IPS-18a (cell line): ENCODE results near the gene ZDHHC13.

Source experiments
- H3K27ac ChIP-seq: one replicate; pipeline ENCODE4 v1.5.1; 2013; ENCODE audit warnings: low read length
- H3K27me3 ChIP-seq: one replicate; pipeline ENCODE4 v1.6.1; 2013; ENCODE audit warnings: mild to moderate bottlenecking, low read length; ENCODE audit not compliant: control insufficient read depth, insufficient read depth
- H3K36me3 ChIP-seq: one replicate; pipeline ENCODE4 v1.6.1; 2013; ENCODE audit warnings: low read depth, low read length; ENCODE audit not compliant: control insufficient read depth
- H3K4me1 ChIP-seq: one replicate; pipeline ENCODE4 v1.6.1; 2013; ENCODE audit warnings: low read depth, low read length; ENCODE audit not compliant: control insufficient read depth
- H3K4me3 ChIP-seq: one replicate; pipeline ENCODE4 v1.5.1; 2013; ENCODE audit warnings: low read length
- H3K9ac ChIP-seq: one replicate; pipeline ENCODE4 v1.6.1; 2013; ENCODE audit warnings: mild to moderate bottlenecking, low read length, moderate library complexity
- H3K9me3 ChIP-seq: one replicate; pipeline ENCODE4 v1.6.1; 2013; ENCODE audit warnings: low read depth, low read length; ENCODE audit not compliant: control insufficient read depth

The ZDHHC13 gene

DNA sequence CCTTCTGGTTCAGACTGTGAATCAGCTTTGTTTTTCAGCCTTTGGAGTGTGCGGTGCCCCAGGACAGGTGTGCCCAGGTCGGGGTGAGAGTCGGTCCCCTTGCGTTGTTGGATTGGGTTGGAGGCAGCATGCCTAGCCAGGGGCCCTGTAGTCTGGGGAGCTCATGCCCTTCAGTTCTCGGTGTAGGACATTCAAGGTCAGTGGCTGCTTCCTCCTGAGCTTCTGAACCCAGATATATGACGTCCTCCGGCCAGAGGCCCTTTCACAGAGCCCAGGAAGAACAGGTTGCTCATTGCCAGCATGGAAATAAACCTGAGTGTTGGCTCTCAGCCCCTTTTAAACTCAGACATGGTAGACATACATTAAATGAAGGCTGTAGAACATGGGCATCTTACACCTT is 82.1 kb downstream of the ZDHHC13 start:
- no peak overlapping the region for H3K9ac ChIP-seq
- H3K9me3 ChIP-seq, result no peaks in the 10 kb centered on the region
- H3K27ac ChIP-seq, result no peak overlapping the region
- no peaks in the 10 kb centered on the region for H3K36me3 ChIP-seq
- no peaks in the 10 kb centered on the region for H3K27me3 ChIP-seq
- no peak overlapping the region for H3K4me3 ChIP-seq
- no peaks in the 10 kb centered on the region for H3K4me1 ChIP-seq

DNA sequence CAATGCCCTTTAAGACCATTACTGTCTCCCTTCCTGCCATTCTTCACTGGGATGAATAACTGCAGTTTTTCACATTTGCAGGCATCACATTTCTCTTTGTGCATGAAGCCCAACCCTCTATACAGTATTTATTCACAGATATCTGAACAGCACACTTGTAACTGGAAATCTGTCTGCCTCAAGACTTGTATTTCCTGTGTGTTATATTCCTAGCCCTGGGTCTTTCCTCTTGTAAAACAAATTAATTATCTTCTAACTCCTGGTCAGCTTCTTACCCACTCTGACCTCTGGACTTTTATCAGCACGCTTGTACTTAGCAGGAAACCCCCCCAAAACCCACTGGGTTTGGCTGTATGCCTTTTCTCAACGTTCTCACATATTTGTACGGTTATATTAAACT is 82.8 kb downstream of the ZDHHC13 start:
- no peaks in the 10 kb centered on the region for H3K27me3 ChIP-seq
- H3K9me3 ChIP-seq, result no peaks in the 10 kb centered on the region
- H3K9ac ChIP-seq, result no peak overlapping the region
- H3K27ac ChIP-seq, result no peak overlapping the region
- H3K36me3 ChIP-seq, result no peaks in the 10 kb centered on the region
- no peak overlapping the region for H3K4me3 ChIP-seq
- no peaks in the 10 kb centered on the region for H3K4me1 ChIP-seq

DNA sequence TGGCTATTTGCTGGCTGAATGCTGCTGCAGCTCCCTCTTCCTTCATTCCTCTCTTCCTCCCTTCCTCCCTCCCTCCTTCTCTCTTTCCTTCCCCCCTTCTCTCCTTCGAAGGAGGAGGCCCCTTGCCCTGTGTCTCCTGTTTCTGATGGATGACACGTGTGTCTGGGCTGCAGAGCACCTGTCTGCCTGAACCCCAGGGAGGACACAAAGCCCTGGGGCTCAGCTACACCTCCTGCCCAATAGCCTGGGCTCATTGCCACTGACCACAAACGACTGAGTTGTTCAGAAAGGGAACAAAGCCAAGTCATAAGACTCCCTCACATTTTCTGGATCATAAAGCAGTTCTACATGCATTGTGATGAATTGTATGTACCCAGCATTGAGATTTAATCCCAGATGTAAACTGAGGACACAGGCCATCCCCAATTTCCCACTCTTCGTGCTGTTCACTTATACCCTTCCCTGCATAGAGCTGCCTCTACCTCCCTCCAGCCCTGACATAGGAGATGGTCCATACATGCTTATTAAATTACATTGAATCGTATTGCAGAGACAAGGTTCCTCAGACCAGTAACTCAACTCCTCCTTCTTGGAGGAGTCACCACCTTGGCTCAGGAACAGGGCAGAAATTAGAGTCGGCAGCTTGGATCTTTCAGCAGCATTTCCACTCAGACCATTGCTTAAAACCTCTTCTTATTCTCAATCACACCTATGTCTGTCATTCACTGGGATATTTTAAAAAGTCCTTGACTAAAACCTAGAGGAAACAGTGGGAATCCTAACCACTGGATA is 83.6 kb downstream of the ZDHHC13 start:
- H3K9ac ChIP-seq, result no peak overlapping the region
- no peak overlapping the region for H3K4me3 ChIP-seq
- H3K27me3 ChIP-seq, result no peaks in the 10 kb centered on the region

DNA sequence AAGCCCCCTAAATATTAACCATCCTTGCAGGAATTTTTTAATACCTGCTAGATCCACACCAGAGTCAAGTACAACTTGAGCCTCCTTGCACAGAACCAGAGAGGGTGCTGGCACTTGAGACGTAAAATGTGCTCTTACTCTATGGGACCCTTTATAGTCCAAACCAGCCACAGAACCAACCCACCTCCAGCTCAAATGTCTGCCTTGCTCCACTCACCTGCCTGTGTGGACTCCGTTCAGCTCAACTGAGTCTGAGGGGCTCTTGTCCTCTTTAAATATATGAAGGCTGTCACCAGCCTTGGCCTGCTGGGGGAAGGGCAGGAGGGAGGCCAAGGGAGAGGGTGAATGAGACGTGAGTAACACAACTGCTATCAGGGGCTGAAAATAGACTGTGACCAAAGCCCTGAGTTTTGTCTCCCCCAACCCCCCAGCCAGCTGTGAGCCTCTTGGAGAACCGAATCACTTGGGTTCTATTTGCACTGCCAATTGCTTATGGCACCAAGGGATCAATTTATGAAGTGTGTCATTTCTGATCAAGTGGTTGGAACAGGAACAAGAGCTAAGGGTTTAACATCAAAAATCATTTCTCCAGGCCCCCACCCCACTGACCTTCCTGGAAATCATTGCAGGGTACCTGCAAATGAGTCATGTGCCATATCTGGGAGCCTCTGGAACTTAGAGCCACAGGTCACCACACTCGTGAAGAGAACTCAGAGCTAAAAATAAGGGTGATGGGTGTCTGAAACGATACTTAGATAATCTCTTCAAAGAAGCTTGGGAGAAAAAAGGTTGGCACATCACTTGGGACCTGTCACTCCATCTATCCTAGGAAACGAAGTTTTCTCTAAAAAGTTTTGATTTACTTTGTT is 85.0 kb downstream of the ZDHHC13 start, which contains the start of gene CSRP3:
CSRP3 (minus strand) TSS at position 247 of the 869 bp plus-strand sequence. CDS start 9,535 bp downstream, outside the sequence.
- no peak within 1 kb of the TSS for H3K27ac ChIP-seq
- H3K27me3 ChIP-seq, result no peaks in the 10 kb centered on the region
- H3K36me3 ChIP-seq, result no peaks in the 10 kb centered on the region
- no peak within 1 kb of the TSS for H3K4me3 ChIP-seq
- H3K9ac ChIP-seq, result no peak within 1 kb of the TSS
- H3K4me1 ChIP-seq, result no peaks in the 10 kb centered on the region
- no peaks in the 10 kb centered on the region for H3K9me3 ChIP-seq

More for the DNA sequence above, 83.6 kb downstream of the ZDHHC13 start:
- Histone ChIP-seq H3K36me3 (no peaks in the 10 kb centered on the region), H3K27ac (no peak overlapping the region), H3K9me3 (no peaks in the 10 kb centered on the region), H3K4me1 (no peaks in the 10 kb centered on the region)

DNA sequence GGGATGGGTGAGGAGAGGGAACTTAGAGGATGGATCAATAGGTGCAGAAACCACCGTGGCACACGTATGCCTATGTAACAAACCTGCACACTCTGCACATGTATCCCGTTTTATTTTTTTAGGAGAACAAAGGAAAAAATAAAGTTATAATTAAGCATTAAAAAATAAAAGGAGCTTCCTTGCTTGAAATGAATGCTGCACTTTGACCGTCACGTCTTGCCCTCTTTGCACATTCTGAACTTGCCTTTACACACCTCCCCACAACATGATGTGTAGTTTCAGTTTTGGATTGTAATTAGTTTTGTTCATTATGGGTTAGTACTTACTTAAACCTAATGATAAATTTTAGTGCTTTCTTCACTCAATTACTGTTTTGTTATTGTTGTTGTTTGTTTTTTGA is 87.9 kb downstream of the ZDHHC13 start:
- H3K4me3 ChIP-seq, result no peak overlapping the region
- H3K27ac ChIP-seq, result no peak overlapping the region
- H3K27me3 ChIP-seq, result no peaks in the 10 kb centered on the region
- H3K9me3 ChIP-seq, result no peaks in the 10 kb centered on the region
- H3K4me1 ChIP-seq, result no peaks in the 10 kb centered on the region
- no peaks in the 10 kb centered on the region for H3K36me3 ChIP-seq
- H3K9ac ChIP-seq, result no peak overlapping the region

DNA sequence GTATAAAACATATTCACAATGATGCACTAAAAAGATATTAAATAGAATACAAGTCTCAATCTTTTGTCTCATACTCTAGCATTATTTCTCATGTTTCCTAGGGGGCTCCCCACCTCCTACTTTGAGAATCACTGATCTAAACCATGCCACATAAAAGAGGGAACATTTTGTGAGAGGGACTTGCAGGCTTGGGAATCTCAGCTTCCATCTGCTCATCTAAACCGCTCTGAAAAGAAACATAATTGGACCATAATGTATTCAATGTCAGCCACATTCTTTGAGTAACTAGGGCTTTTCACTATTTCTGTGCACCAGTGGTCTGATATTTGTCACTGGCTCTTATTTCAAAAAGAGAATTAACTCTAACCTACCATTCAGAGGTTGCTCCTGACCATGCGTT is 91.2 kb downstream of the ZDHHC13 start:
- no peaks in the 10 kb centered on the region for H3K36me3 ChIP-seq
- H3K27me3 ChIP-seq, result no peaks in the 10 kb centered on the region
- H3K9ac ChIP-seq, result no peak overlapping the region
- no peak overlapping the region for H3K27ac ChIP-seq
- H3K4me3 ChIP-seq, result no peak overlapping the region
- H3K9me3 ChIP-seq, result no peaks in the 10 kb centered on the region
- no peaks in the 10 kb centered on the region for H3K4me1 ChIP-seq

DNA sequence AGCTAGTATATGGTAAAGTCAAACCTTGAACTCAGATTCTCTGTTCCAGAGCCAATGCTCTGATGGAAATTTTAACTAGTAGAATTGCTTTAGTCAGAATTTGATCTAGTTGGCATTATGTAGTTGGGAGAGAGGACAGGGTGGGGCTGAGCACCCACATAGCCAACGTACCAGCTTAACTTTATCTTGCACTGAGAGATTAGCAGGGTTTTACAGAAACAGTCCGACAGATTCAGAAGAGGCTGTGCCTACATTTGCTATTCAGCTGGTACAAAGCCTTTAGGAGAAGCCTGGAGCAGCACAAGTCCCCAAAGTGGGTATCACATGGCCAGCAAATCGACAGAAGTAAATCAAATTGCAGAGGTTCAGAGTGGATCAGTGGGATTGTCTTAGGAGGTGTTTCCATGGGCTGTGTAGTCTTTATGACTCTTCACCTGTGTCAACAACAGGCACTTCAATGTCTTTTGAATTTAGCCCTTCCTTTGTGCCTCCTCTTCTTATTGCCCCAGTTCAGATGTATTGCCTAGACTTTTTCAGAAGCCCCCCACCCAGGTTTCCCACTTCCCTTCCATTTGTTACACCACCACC is 92.1 kb downstream of the ZDHHC13 start:
- Histone ChIP-seq H3K27me3 (no peaks in the 10 kb centered on the region), H3K27ac (no peak overlapping the region), H3K36me3 (no peaks in the 10 kb centered on the region), H3K4me3 (no peak overlapping the region), H3K9ac (no peak overlapping the region), H3K4me1 (no peaks in the 10 kb centered on the region), H3K9me3 (no peaks in the 10 kb centered on the region)

DNA sequence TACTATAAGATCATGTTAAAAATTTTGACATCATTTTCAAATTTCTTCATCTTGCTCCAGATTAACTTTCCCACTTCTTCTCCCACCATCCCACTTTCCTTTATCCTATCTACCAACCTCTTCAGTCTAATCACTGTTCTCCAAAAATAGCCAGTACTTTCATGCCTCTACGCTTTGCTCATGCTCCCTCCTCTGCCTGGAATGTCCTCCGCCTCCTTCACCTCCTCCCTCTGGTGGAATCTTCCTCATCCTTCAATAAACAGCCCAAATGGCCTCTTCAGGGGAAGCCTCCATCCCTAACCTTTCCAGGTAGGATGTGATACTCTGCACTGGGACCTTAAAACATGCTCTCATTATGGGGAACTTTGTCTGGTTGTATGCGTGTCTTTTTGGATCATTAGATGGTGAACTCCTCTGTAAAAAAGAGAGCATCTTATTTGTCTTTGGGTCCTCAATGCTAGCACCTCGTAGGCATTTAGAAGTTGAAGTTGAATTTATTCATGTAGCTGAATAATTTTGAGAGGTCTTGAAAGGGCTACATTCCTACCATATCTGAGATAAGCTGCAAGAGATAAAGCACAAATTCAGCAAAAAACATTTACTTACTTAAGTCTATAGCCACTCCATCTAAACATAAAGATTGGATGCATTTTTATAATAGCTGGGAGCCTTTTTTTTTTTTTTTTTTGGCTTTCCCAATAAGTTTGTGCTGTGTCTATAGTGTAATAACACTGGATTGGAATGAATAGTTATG is 92.8 kb downstream of the ZDHHC13 start:
- H3K27ac ChIP-seq, result no peak overlapping the region
- H3K36me3 ChIP-seq, result no peaks in the 10 kb centered on the region
- no peaks in the 10 kb centered on the region for H3K4me1 ChIP-seq
- H3K9me3 ChIP-seq, result no peaks in the 10 kb centered on the region
- H3K27me3 ChIP-seq, result no peaks in the 10 kb centered on the region
- no peak overlapping the region for H3K9ac ChIP-seq
- no peak overlapping the region for H3K4me3 ChIP-seq

DNA sequence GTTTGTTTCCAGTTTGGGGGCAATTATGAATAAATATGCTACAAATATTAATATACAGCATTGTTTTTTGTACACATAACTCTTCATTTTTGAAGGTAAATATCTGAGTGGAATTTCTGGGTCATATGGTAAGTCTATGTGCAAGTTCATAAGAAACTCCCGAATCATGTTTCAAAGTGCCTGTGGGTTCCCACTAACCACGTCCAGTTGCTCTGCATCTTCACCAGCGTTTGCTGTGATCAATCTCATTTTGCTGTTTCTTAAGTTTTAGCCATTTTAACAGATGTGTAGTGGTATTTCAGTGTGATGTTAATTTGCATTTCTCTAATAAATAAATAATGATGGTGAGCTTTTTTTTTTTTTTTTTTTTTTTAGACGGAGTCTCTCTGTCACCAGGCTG is 99.1 kb downstream of the ZDHHC13 start:
- H3K4me3 ChIP-seq, result no peak overlapping the region
- no peaks in the 10 kb centered on the region for H3K36me3 ChIP-seq
- H3K9ac ChIP-seq, result no peak overlapping the region
- H3K9me3 ChIP-seq, result no peaks in the 10 kb centered on the region
- H3K27ac ChIP-seq, result no peak overlapping the region
- H3K27me3 ChIP-seq, result no peaks in the 10 kb centered on the region
- no peaks in the 10 kb centered on the region for H3K4me1 ChIP-seq

DNA sequence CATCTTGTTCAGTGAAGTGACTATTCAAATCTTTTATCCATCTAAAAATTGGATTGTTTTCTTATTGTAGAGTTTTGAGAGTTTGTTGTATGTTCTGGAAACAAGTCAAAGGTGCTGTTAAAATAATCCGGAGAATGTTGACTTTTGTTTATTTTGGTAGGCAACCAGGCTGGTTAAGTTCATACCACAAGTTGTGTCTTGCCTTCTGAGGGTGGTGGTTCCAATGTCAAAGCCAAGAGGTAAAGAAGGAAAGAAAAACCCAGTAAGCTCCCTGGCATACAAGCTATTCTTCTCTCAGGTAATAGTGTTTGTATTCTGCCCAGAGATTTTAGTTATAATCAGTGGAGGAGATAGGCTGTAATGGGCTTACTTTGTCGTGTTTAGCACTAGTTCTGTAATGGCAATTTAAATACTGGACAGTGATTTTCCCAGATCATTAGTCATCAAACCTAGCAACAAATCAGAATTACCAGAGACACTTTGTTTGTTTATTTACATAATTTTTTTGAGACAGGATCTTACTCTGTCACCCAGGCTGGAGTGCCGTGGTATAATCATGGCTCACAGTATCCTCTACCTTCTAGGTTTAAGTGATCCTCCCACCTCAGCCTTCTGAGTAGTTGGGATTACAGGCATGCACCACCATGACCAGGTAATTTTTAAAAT is 99.9 kb downstream of the ZDHHC13 start:
- Histone ChIP-seq H3K27ac (no peak overlapping the region), H3K27me3 (no peaks in the 10 kb centered on the region), H3K9me3 (no peaks in the 10 kb centered on the region), H3K36me3 (no peaks in the 10 kb centered on the region), H3K4me3 (no peak overlapping the region), H3K4me1 (no peaks in the 10 kb centered on the region), H3K9ac (no peak overlapping the region)
